ENCODE results near the gene EYS. TPM values are rescaled to one million over a fixed set of nuclear protein-coding genes. Genes with fewer than 3 reads are reported as not detected.
"Not testable (repeated sequence)": the region's sequence is repeated elsewhere in the genome, so short reads cannot be mapped to it uniquely, and the experiment has no call there.

EYS gene
- total and polyA plus RNA-seq, 2 experiments from 2014 or later: under 0.01 to 0.15 TPM

- no peak for TF ChIP-seq CTCF (IDR thresholded peaks at IDR 0.05; ENCODE audit: low read depth, low read length)
- peak in 1 of 2 donors; percentile 33 for DNase-seq (ENCODE audit: low read depth in 1 of 2, low spot score in 1 of 2)
- H3K4me1 ChIP-seq (ENCODE audit: low read depth): peaks cover 13% of the 10 kb centered on the region
- no peaks in the 10 kb centered on the region for H3K9me3 ChIP-seq (ENCODE audit: low read depth)
- H3K36me3 ChIP-seq: no peaks in the 10 kb centered on the region
- H3K4me3 ChIP-seq: no peak overlapping the region
- no peaks in the 10 kb centered on the region for H3K27me3 ChIP-seq
- H3K27ac ChIP-seq: no peak overlapping the region
Observed at GRCh38 chr6:64034910-64035655, 1671.9 kb downstream of the EYS start.

- DNase-seq (ENCODE audit: low read depth in 1 of 2, low spot score in 1 of 2): peak in 1 of 2 donors; percentile 22
- H3K9me3 ChIP-seq (ENCODE audit: low read depth): no peaks in the 10 kb centered on the region
- H3K27ac ChIP-seq: no peak overlapping the region
- no peaks in the 10 kb centered on the region for H3K36me3 ChIP-seq
- peaks cover 7% of the 10 kb centered on the region for H3K4me1 ChIP-seq (ENCODE audit: low read depth)
- TF ChIP-seq CTCF (IDR thresholded peaks at IDR 0.05; ENCODE audit: low read depth, low read length): no peak
- H3K27me3 ChIP-seq: no peaks in the 10 kb centered on the region
- no peak overlapping the region for H3K4me3 ChIP-seq
Observed at GRCh38 chr6:64034291-64034690, 1672.7 kb downstream of the EYS start.

DNA sequence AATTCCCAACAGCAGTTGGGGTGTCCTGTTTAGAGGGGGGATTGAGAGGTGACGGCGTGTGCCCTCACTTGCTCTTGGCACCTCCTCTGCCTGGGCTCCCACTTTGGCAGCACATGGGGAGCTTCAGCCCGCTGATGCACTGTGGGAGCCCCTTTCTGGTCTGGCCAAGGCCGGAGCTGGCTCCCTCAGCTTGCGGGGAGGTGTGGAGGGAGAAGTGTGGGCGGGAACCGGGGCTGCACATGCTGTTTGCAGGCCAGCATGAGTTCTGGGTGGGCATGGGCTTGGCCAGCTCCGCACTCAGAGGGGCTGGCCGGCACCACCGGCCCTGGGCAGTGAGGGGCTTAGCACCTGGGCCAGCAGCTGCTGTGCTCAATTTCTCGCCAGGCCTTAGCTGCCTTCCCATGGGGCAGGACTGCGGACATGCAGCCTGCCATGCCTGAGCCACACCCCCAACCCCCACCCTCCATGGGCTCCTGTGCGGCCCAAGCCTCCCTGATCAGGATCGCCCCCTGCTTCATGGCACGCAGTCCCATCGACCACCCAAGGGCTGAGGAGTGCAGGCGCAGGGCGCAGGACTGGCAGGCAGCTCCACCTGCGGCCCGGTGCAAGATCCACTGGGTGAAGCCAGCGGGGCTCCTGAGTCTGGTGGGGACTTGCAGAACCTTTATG, 1675.9 kb downstream of the EYS start:
- not testable (repeated sequence) for H3K36me3 ChIP-seq; H3K27ac ChIP-seq; H3K4me3 ChIP-seq; DNase-seq (ENCODE audit: low read depth in 1 of 2, low spot score in 1 of 2); H3K27me3 ChIP-seq; H3K9me3 ChIP-seq (ENCODE audit: low read depth); H3K4me1 ChIP-seq (ENCODE audit: low read depth)

DNA sequence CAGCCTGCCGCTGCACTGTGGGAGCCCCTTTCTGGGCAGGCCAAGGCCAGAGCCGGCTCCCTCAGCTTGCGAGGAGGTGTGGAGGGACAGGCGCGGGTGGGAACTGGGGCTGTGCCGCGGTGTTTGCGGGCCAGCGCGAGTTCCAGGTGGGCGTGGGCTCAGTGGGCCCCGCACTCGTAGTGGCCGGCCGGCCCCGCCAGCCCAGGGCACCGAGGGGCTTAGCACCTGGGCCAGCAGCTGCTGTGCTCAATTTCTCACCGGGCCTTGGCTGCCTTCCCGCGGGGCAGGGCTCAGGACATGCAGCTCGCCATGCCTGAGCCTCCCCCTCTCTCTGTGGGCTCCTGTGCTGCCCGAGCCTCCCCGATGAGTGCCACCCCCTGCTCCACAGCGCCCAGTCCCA, 1683.3 kb downstream of the EYS start:
- no peak for TF ChIP-seq CTCF (IDR thresholded peaks at IDR 0.05; ENCODE audit: low read depth, low read length)
- Histone ChIP-seq H3K27me3 (no peaks in the 10 kb centered on the region), H3K4me3 (no peak overlapping the region), H3K27ac (no peak overlapping the region), H3K4me1 (ENCODE audit: low read depth) (no peaks in the 10 kb centered on the region), H3K36me3 (no peaks in the 10 kb centered on the region), H3K9me3 (ENCODE audit: low read depth) (no peaks in the 10 kb centered on the region)
- no peak for DNase-seq (ENCODE audit: low read depth in 1 of 2, low spot score in 1 of 2)

- H3K27ac ChIP-seq: no peak overlapping the region
- no peak overlapping the region for H3K4me3 ChIP-seq
- peaks cover 7% of the 10 kb centered on the region for H3K4me1 ChIP-seq (ENCODE audit: low read depth)
- TF ChIP-seq CTCF (IDR thresholded peaks at IDR 0.05; ENCODE audit: low read depth, low read length): no peak
- H3K36me3 ChIP-seq: no peaks in the 10 kb centered on the region
- DNase-seq (ENCODE audit: low read depth in 1 of 2, low spot score in 1 of 2): no peak
- no peaks in the 10 kb centered on the region for H3K9me3 ChIP-seq (ENCODE audit: low read depth)
- H3K27me3 ChIP-seq: no peaks in the 10 kb centered on the region
Observed at GRCh38 chr6:64014595-64014994, 1692.4 kb downstream of the EYS start.

GRCh38 chr6:64013011-64013410, 1694.0 kb downstream of the EYS start:
- Histone ChIP-seq H3K36me3 (no peaks in the 10 kb centered on the region), H3K27me3 (no peaks in the 10 kb centered on the region), H3K9me3 (ENCODE audit: low read depth) (no peaks in the 10 kb centered on the region), H3K4me1 (ENCODE audit: low read depth) (peaks cover 7% of the 10 kb centered on the region), H3K27ac (peak overlapping the region; percentile 10), H3K4me3 (no peak overlapping the region)
- TF ChIP-seq CTCF (IDR thresholded peaks at IDR 0.05; ENCODE audit: low read depth, low read length): no peak
- peak in 1 of 2 donors; percentile 70 for DNase-seq (ENCODE audit: low read depth in 1 of 2, low spot score in 1 of 2)

All from cardiac muscle cell (in vitro differentiated cells and primary cell).